GM19239 (cell line): Measurements from ENCODE around the gene SFMBT2.
A peak's percentile ranks its signal among the peaks of the same experiment; 100 is the strongest.
"Not testable (repeated sequence)": the region's sequence is repeated elsewhere in the genome, so short reads cannot be mapped to it uniquely, and the experiment has no call there.

Experiments
- DNase-seq: peaks from one replicate; pipeline ENCODE4 v3.0.0; 2011; ENCODE audit warnings: low spot score; ENCODE audit not compliant: insufficient read length
- FAIRE-seq: peaks from 2 replicates; lab custom pipeline; 2011; peaks lifted over from hg19 to GRCh38; lab: Jason Lieb, UNC

Gene SFMBT2

DNA sequence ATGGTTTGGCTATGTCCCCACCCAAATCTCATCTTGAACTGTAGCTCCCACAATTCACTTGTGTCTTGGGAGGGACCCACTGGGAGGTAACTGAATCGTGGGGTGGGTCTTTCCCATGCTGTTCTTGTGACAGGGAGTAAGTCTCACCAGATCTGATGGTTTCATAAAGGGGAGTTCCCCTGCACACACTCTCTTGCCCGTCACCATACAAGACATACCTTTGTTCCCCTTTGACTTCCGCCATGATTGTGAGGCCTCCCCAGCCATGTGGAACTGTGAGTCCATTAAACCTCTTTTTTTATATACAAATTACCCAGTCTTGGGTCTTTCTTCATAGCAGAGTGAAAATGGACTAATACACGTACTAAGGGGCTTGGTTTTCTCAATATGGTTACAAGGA lies 106.7 kb downstream of the SFMBT2 start:
- FAIRE-seq (no peak), DNase-seq (no peak)

DNA sequence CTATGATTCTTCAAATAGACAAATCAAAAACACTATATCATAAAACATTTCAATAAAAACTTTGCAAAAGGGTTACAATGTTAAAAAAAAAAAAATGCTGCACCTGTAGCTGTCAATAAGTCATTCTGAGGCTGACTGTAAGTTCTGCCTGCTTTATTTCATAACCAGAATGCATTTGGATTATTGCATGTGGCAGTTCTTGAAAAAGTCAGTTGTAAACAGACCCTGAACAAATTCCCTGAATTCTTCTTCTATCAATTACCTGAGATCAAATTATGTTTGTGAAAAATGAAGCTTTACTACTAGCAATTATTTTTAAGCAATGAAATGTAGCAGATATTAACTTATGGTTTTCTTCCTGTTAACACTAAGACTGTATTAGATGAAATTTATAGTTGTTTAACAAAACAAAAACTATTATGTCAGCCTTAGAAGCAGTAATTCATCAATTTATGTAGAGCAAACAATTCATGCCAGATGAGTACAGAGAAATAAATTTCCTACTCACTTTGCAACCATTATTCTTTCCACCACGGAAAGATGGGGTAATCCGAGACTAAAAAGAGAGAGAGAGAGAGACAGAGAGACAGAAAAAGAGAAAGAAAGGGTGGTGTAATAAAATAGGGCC lies 107.8 kb downstream of the SFMBT2 start:
- no peak for DNase-seq
- FAIRE-seq: no peak

DNA sequence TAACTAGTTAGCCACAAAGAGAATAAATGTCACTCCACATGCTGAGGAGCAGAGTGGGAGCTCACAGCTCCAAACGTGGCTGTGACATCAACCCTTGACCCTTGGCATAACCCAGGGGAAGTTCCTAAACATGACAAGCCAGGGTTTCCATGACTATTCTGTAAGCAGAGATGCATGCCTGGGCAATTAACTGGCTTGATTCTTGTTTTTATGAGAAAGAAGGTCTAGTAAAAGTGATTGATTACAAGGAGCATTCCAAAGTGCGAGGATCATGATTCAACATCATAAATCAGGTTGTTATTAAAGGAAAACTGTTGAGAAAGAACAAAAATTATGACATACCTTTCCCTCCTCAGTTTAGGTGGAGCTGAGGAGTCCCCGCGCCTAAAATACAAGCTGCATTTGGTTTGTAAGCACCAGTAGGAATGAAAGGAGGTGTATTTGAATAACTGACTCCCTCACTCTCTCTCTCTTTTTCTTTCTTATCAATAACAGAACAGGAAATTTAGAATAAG lies 108.4 kb downstream of the SFMBT2 start:
- FAIRE-seq: no peak
- no peak for DNase-seq

DNA sequence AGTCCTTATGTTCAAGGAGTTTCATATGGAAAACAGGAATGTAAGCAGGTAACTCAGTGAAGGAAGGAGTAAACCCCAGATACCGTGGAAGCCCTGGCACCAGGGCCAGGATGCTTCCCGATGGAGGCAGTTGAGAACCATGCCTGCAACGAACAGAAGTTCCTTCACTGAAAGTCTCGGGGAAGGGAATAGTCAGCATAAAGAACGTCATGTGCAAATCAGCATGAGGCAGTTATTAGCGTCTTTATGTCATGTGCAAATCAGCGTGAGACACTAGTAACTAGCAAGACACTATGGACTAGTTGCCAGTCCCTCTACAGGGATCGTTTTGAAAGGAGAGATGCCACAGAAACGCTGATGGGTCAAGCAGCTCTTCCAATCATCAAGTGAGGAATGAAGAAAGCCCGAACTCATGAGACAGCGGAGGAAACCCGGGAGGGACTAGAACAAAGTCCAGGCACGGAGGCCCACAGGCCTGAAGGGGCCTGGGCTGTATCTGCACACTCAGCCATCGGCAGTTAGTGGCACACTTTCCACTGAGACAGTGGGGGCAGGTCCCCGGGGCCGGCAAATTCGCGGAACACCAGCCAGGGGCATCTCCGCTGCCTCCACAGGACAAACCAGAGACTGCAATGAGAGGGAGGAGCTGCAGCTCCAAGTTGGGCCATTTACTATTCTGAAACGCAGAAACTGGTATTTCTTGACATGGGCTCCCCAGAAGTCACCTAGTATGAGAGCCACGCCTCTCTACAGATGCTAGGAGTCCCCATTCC lies 109.6 kb downstream of the SFMBT2 start:
- DNase-seq (no peak), FAIRE-seq (no peak)

DNA sequence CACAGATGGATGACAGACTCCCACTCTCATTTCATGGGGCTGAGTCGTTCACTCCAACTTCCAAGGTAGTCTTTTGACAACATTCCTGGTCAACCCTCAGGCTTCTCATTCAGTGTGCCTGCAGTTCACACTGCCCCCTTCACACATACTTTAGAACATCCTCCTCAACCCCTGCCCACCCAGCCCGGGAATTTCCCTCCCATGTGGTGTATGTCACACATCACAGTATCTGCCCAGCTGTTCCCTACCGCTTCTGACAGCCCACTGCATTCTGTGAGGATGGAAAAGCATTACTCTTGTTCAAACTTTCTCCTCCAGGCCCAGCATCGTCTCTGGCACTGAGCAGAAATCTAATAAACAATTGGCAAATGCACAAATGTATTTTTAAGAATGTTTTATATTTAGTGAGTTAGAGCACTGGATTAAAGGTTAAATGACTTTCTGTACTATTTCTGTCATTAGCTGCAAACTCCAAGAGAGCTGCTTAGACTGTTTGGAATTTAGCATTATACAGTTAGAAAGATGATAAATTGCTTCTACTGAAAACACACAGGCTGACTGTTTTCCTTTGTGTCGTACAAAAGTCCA lies 110.4 kb downstream of the SFMBT2 start:
- DNase-seq: no peak
- no peak for FAIRE-seq

DNA sequence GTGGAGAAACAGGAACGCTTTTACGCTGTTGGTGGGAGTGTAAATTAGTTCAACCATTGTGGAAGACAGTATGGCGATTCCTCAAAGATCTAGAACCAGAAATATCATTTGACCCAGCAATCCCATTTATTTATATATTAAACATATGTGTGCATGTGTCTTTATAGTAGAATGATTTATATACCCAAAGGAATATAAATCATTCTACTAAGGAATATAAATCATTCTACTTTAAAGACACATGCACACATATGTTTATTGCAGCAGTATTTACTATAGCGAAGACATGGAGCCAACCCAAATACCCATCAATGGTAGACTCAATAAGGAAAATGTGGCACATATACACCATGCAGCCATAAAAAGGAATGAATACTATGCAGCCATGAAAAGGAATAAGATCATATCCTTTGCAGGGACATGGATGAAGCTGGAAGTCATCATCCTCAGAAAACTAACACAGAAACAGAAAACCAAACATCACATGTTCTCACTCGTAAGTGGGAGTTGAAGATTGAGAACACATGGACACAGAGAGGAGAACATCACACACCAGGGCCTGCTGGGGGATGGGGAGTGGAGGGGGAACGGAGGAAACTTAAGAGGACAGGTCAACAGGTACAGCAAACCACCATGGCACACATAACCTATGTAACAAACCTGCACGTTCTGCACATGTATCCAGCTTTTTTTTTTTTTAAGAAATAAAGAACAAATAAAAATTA lies 111.1 kb downstream of the SFMBT2 start:
- FAIRE-seq, DNase-seq: not testable (repeated sequence)

DNA sequence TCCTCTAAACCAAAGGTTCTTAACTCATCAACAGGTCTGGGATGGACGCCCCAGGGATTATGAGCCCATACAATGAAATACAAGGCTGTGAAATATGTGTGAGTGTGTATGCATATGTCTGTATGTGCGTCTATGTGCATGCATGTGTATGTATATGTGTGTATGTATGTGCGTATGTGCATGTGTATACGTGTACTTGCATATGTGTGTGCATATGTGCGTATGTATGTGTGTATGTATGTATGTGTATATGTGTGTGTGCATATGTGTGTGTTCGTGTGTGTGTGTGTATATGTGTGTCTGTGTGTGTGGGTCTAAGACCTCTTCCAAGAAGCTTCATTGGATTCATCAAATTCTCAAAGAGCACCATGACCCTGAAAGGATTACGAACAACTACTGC lies 112.3 kb downstream of the SFMBT2 start:
- FAIRE-seq (no peak), DNase-seq (no peak)

DNA sequence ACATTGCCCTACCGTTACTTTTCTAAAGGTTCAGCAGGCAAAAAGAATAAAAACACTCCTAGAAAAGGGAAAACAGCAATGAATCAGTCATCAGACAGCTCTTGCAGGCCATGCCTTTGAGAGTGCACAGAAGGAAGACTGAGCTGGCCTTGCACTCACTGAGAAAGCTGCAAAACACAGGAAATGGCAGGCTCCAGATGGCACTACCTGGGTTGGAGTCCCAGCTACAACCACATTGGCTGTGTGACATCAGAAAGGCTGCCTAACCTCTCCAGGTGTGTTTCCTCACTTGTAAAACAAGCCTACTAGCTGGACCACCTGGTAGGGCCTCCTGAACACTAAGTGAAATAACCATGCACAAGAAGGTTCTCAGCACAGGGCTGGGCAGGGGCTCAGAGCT lies 113.7 kb downstream of the SFMBT2 start:
- no peak for FAIRE-seq
- DNase-seq: no peak

DNA sequence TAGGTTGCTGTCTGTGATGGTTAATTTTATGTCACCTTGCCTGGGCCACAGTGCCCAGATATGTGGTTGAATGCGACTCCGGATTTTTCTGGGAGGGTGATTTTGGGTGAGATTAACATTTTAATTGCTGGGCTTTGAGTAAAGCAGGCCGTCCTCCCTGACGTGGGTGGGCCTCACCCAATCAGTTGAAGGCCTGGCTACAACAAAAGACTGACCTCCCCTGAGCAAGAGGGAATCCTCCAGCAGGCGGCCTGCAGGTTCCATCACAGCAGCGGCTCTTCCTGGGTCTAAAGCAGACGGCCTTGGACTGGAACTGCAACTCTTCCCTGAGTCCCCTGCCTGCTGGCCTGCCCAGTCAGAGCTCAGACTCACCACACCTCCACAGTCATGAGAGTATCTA lies 114.2 kb downstream of the SFMBT2 start:
- FAIRE-seq (peak; percentile 39), DNase-seq (no peak)

DNA sequence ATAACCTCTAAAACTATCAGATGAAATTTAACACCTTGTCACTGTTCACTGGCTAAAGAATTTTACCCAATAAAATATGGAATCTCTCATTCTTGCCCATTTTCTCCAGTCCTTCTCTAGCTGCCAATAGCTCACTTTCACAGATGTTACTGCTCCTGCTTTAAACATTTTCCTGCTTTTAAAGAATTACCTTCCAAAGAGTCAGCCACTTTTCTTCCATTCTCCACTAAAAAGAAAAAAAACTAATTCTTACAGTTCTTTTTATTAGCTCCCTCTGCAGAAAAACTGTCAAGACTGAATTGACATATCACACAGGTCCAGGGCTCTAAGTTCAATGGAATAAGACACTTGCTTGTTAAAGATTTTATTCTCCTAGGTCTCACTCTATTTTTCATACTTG lies 114.8 kb downstream of the SFMBT2 start:
- FAIRE-seq: no peak
- no peak for DNase-seq

DNA sequence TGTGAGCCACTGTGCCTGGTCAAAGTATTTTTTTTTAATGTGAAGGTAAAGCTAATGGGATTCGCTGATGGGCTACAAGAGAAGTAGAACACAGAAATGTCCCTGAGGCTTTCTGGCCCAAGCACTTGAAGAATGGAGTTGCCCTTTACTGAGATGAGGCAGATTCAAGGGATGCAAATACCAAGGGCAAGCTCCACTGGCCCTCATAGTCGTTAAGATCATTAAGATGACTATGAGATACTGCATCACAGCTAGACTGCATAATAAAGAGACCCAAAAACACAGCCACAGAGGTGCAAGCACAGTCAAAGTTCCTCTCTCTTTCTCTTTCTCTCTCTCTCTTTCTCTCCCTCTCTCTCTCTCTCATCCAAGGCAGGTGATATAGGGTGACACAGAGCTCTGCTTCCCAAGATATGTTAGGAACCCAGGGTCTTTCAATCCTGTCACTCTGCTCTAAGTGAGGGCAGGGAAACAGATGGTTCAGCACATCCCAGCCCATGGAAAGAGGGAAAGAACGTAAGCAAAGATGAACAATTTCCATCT lies 117.4 kb downstream of the SFMBT2 start:
- no peak for FAIRE-seq
- DNase-seq: no peak

DNA sequence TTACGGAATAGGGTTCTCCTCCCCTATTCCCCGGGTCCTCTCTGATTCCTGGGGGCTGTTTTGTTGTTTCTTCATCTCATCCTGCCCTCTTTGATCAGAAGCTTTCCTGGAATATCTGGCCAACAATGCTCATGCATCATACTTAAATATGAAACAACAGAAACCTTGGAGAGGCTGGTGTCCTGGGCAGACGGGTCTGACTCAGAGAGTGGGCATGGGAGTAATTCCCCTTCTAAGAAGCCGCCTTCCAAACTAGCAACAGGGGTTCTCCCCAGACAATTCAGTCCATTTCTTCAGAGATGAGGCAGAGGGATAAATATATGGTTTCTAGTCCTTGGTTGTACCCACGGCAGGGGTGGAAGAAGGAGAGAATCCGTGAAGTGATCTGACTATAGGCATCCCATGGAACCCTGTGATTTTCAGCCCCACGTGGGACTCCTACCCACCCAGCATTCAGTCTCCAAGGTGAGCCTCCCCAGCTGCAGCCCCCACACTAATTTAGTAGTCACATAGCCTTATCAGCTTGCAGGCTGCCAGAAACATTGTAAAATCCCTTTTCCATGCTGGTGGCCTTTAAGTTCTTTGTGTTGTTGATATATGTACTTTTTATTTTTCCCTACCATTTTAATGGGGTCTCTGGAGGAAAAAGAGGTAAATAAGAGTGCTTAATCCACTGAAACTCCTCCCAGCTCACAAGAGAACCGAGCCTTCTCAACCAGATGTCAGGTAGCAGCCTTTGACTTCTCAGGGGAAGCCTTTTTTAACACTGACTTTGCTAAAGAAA lies 119.2 kb downstream of the SFMBT2 start:
- no peak for FAIRE-seq
- DNase-seq: no peak

DNA sequence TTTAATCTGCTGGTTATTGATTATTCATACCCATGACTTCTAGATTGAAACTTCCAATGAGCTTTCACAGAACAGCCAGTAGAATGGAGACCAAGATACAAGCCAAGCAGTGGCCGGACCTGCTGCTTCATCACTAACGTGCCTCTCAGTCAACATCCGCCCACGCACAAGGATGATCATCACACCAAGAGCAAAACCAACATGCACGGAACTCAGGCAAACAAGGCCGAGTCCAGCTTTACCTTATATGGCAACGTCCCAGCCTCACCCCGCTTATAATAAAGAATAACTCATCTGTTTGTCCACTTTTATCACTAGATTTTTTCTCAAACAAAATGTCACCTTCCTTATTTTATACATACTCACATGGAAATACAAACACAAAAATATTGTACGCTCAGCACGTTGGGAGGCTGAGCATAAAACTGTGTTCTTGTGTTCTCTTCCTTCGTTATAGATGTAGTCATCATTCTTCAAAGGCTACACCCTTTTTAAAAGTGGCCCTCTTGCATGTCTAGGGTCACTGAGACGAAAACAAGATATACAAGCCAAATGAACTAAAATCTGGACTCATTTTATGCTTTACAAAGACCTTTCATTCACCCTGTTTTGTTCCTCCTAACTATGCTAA lies 122.7 kb downstream of the SFMBT2 start:
- FAIRE-seq (no peak), DNase-seq (no peak)

DNA sequence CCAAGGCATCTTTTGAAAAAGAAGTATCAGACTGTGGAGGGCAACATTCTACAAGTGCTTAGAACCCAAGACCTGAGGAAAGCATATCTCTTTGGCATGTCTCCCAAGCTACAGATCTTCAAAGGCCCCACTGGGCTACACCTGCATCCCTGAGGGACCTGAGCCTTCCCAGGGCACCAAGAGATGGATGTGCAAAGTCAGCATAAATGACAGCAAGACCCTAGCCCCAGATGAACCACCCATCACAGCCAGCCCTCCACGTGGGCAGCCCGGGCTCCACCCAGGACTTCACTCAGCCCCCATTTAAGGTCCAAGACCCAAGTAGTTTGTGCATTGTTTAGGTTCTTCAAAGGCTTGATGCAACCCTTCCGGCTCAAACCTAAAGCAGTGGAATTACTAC lies 123.5 kb downstream of the SFMBT2 start:
- DNase-seq: no peak
- FAIRE-seq: no peak

DNA sequence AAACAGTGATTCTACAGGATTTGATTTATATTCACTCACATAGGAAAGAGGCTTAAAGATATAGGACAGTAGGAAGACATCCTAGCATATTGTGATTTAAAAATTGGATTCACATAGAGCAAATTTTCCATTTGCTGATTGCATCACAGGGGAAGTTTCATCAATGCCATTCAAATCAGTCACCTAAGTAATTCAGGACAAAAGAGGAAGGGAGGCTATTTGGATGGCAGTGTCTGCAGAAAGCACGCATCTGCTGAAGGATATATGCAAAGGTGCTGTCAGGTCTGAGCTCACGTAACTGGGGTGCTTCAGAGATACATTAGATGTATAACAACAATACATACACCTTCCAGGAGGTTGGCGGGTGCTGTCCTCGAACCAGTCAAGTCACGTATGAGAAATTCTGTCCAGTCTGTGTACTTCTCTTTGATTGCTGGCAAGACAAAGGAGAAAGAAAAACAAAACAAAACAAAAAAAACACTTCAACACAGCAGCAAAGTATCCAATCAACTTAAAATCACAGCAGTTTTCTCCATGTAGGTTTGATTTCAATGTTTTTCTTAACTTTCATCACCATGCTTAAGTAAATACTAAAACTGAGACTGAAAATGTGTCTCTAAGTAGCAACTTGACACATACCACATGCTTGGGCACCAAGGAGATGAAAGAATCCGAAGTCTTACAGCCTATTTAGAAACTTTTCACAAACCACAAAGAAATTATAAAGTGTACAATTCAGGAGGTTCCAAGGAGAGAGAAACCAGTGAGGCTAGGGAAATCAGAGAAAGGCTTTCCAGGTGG lies 125.1 kb downstream of the SFMBT2 start:
- DNase-seq: no peak
- FAIRE-seq: peak; percentile 44

DNA sequence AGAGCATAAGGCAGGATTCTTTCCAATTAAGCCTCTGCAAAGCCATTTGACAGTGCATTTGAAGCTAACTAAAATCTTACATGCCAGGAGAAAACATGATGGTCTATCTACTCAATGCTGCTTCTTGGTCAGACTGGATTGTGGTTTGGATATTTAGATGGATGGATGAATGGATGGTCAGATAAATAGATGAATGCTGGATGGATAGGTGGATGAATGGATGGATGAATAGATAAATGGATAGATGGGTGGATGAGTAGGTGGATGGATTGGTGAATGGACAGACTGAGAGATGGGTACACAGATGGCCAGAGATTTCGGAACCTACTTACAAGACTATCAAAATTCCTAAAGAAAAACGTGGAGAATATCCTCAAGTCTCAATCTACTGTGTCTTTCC lies 127.6 kb downstream of the SFMBT2 start:
- DNase-seq (no peak), FAIRE-seq (no peak)

DNA sequence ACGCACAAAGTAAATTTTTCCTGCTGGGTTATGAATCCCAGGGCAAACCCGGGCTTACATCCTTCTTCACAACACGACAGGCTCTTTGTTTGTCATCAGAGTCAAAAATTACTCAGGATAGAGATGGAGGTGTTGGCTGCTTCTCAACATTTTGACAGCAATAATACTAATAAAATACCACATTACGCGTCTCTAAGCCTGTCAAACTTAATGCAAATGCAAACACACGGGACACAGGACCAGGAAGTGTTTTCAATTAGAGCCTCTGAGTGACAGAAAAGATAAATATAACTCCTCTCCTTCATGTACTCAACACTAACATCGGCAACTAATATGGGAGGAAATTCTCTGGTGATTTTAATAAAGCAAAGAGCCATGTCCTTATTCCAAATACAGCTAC lies 128.4 kb downstream of the SFMBT2 start:
- FAIRE-seq: no peak

DNA sequence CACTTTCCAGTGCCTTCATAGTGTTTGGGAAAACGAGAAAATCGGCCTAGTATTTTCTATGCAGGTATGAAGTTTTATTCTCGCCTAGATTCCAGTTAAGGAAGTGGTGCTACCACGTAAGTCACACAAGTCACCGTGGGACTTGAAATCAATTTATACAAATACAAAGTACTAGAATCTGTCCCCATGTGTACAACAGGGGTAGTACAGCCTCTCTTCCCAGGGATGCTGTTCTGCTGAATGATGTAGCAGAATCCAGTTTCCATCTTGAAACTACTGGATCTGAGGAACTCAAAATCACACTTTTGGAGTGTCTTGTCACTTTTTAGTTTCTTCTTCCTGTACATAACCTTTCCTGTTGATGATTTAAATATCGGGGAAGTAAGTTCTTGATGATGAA lies 129.4 kb downstream of the SFMBT2 start:
- FAIRE-seq: no peak
- DNase-seq: no peak

More for the DNA sequence above, 128.4 kb downstream of the SFMBT2 start:
- no peak for DNase-seq
